K562 (cell line): ENCODE measurements around the gene LSR. TPM values are rescaled to one million over a fixed set of nuclear protein-coding genes. Genes with fewer than 3 reads are reported as not detected.

Experiments
- ADNP ChIP-seq: fragments of 200-800 bp; sonication (Bioruptor generic); IDR thresholded peaks from 2 replicates; pipeline ENCODE4 v1.6.1; 2016; ENCODE audit warnings: missing genetic modification characterization, missing compliant biosample characterization
- BRCA1 ChIP-seq, 2 experiments: fragments of 450-650 bp in 1 of 2; sonication (generic) in 1 of 2; formaldehyde crosslinking in 1 of 2; IDR thresholded peaks; 2 replicates each; pipeline versions ENCODE4 v1.5.0 to v1.6.1; 2017 to 2020; ENCODE audit warnings: mild to moderate bottlenecking in 1 of 2, missing genetic modification reagents in 1 of 2
- CBFA2T2 ChIP-seq: fragments of 450-650 bp; conservative IDR thresholded peaks from 2 replicates; pipeline ENCODE4 v1.6.1; 2017; ENCODE audit warnings: mild to moderate bottlenecking
- CREM ChIP-seq: IDR thresholded peaks from 2 replicates; pipeline ENCODE4 v1.6.1; 2014; ENCODE audit warnings: antibody characterized with exemption, low read depth
- CTCF ChIP-seq, 3 experiments: IDR thresholded peaks in 2 of 3; conservative IDR thresholded peaks in 1 of 3; 2 replicates each; pipeline ENCODE4 v1.5.1; 2011 to 2012; ENCODE audit warnings: low read length in 3 of 3, mild to moderate bottlenecking in 3 of 3, control low read depth in 2 of 3, improper control_type of control experiment in 1 of 3, inconsistent platforms in 1 of 3, low read depth in 1 of 3, mixed read lengths in 1 of 3, moderate library complexity in 1 of 3; ENCODE audit not compliant: insufficient read depth in 2 of 3
- CUX1 ChIP-seq: fragments of 200-800 bp; sonication (Bioruptor generic); IDR thresholded peaks from 2 replicates; pipeline ENCODE4 v1.6.1; 2016; ENCODE audit warnings: missing genetic modification characterization, missing compliant biosample characterization
- DACH1 ChIP-seq: fragments of 450-650 bp; IDR thresholded peaks from 2 replicates; pipeline ENCODE4 v1.6.1; 2018; ENCODE audit not compliant: partially characterized antibody
- DMBX1 ChIP-seq: fragments of 250-450 bp; sonication (Bioruptor Pico); IDR thresholded peaks from 2 replicates; pipeline ENCODE4 v1.8.0; 2022; ENCODE audit warnings: inconsistent platforms, mild to moderate bottlenecking, moderate library complexity, borderline replicate concordance
- ERF ChIP-seq: fragments of 450-650 bp; formaldehyde crosslinking; IDR thresholded peaks from 2 replicates; pipeline ENCODE4 v1.4.0; 2020; ENCODE audit warnings: mild to moderate bottlenecking, mixed read lengths
- HNRNPUL1 ChIP-seq: fragments of 200-400 bp; formaldehyde crosslinking; IDR thresholded peaks from 2 replicates; pipeline ENCODE4 v1.6.1; 2017; ENCODE audit warnings: low read length
- PRDM10 ChIP-seq: fragments of 450-650 bp; IDR thresholded peaks from 2 replicates; pipeline ENCODE4 v1.6.1; 2018; ENCODE audit not compliant: partially characterized antibody
- USF2 ChIP-seq: sonication (generic); formaldehyde crosslinking; IDR thresholded peaks from 2 replicates; pipeline ENCODE4 v1.5.0; 2020; ENCODE audit warnings: missing genetic modification reagents
- ZEB2 ChIP-seq: fragments of 450-650 bp; IDR thresholded peaks from 2 replicates; pipeline ENCODE4 v1.6.1; 2016
- ZFP30 ChIP-seq: fragments of 250-450 bp; sonication (Bioruptor Pico); IDR thresholded peaks from 2 replicates; pipeline ENCODE4 v1.8.0; 2022; ENCODE audit warnings: moderate library complexity, mild to moderate bottlenecking, inconsistent platforms, borderline replicate concordance
- ZNF76 ChIP-seq: fragments of 250-450 bp; sonication (Bioruptor Pico); IDR thresholded peaks from 2 replicates; pipeline ENCODE4 v1.4.0; 2020; ENCODE audit warnings: mild to moderate bottlenecking, moderate library complexity, borderline replicate concordance
- polyA plus RNA-seq, 8 experiments: library from polyadenylated mRNA; depleted of rRNA in 4 of 8; stranded (reverse) in 5 of 8; unstranded in 3 of 8; fragments of >200 nt; fragmentation: Nextera tagmentation in 2 of 8; fragmentation: Illumina TruSeq in 1 of 8; extraction: Ambion mirVana in 2 of 8; extraction: Trizol in 1 of 8; gene quantifications; 2 replicates each; pipeline versions ENCODE4 v1.2.1 to v1.2.3, GENCODE V29; 2011 to 2014; ENCODE audit warnings: inconsistent platforms in 1 of 8, missing spikeins in 1 of 8
- total RNA-seq, 7 experiments: library from RNA; depleted of rRNA in 6 of 7; stranded (reverse); fragments of >200 nt in 6 of 7; fragmentation: Illumina TruSeq in 2 of 7; extraction: Trizol in 2 of 7; gene quantifications; 2 replicates each; pipeline versions ENCODE4 v1.2.1 to v1.2.3, GENCODE V29; 2011 to 2021; ENCODE audit warnings: low replicate concordance in 1 of 7

Gene LSR
- total and polyA plus RNA-seq, 9 of the 15 experiments (the other 6 are each of a cell fraction or from before 2014, with no cell fraction given): 0.44 to 87.9 (median 28.0) TPM

- no peak for TF ChIP-seq ADNP (tag)
- TF ChIP-seq ZFP30 (CRISPR knock-in tag): no peak
- TF ChIP-seq DACH1: peak; percentile 44
- TF ChIP-seq ZEB2: no peak
- no peak for TF ChIP-seq CUX1 (CRISPR knock-in tag)
- TF ChIP-seq HNRNPUL1: no peak
- TF ChIP-seq DMBX1 (CRISPR knock-in tag): 0 out of 2 replicates have a peak, but pooled peaks have one; percentile 14
- no peak for TF ChIP-seq CTCF (IDR thresholded peaks at IDR 0.05 in 2 of 3, conservative IDR thresholded peaks at IDR 0.05 in 1 of 3; ENCODE audit: insufficient read depth in 2 of 3, low read depth in 1 of 3, low read length in 3 of 3)
- TF ChIP-seq ZNF76 (CRISPR knock-in tag): no peak
- no peak for TF ChIP-seq BRCA1 (IDR thresholded peaks at IDR 0.05)
- TF ChIP-seq BRCA1 (CRISPR knock-in tag; IDR thresholded peaks at IDR 0.05): no peak
- no peak for TF ChIP-seq CBFA2T2
- 0 out of 2 replicates have a peak, but pooled peaks have one; percentile 26 for TF ChIP-seq USF2 (CRISPR knock-in tag)
- TF ChIP-seq PRDM10: peak; percentile 31
- no peak for TF ChIP-seq ERF (CRISPR knock-in tag)
- peak; percentile 24; the same call in 1 of the 2 replicates for TF ChIP-seq CREM
Measured at GRCh38 chr19:35224681-35225571, 23.9 kb upstream of the LSR start (continued).
